GM06990 (cell line): ENCODE results near the gene LPP.

Experiments used
- DNase-seq: peaks from one replicate; pipeline ENCODE4 v3.0.0-alpha.2; 2011; ENCODE audit not compliant: insufficient read length; ENCODE audit errors: extremely low read depth
- H3K27me3 ChIP-seq: replicated peaks from 2 replicates; pipeline ENCODE4 v1.6.0; 2011; ENCODE audit warnings: low read length; ENCODE audit not compliant: control insufficient read depth, insufficient read depth
- H3K36me3 ChIP-seq: 2 replicates; pipeline ENCODE4 v1.5.1; 2011; ENCODE audit warnings: low read length; ENCODE audit not compliant: control insufficient read depth, insufficient read depth
- H3K4me3 ChIP-seq: replicated peaks from 2 replicates; pipeline ENCODE4 v1.5.1; 2011; ENCODE audit warnings: low read depth, mild to moderate bottlenecking, control low read depth, low read length
- CTCF ChIP-seq: IDR thresholded peaks from 2 replicates; pipeline ENCODE4 v1.5.1; 2011; ENCODE audit warnings: low read length, control low read depth, mild to moderate bottlenecking, inconsistent platforms; ENCODE audit not compliant: insufficient read depth, poor library complexity, severe bottlenecking

Gene LPP

GRCh38 chr3:188764609-188765008, 610.7 kb downstream of the LPP start:
- no peaks in the 10 kb centered on the region for H3K36me3 ChIP-seq
- H3K4me3 ChIP-seq, result no peak overlapping the region
- TF ChIP-seq CTCF, result no peak
- no peak for DNase-seq
- H3K27me3 ChIP-seq, result no peaks in the 10 kb centered on the region

- no peaks in the 10 kb centered on the region for H3K36me3 ChIP-seq
- TF ChIP-seq CTCF, result no peak
- no peak for DNase-seq
- no peaks in the 10 kb centered on the region for H3K27me3 ChIP-seq
- H3K4me3 ChIP-seq, result no peak overlapping the region
These were observed 615.9 kb downstream of the LPP start for GRCh38 chr3:188769831-188770230.

GRCh38 chr3:188772886-188773285, 618.9 kb downstream of the LPP start:
- no peak overlapping the region for H3K4me3 ChIP-seq
- DNase-seq, result no peak
- H3K36me3 ChIP-seq, result no peaks in the 10 kb centered on the region
- TF ChIP-seq CTCF, result no peak
- no peaks in the 10 kb centered on the region for H3K27me3 ChIP-seq

GRCh38 chr3:188775412-188775811, 621.5 kb downstream of the LPP start:
- no peak for DNase-seq
- no peak for TF ChIP-seq CTCF
- Histone ChIP-seq H3K36me3 (no peaks in the 10 kb centered on the region), H3K4me3 (no peak overlapping the region), H3K27me3 (no peaks in the 10 kb centered on the region)

GRCh38 chr3:188776447-188776846, 622.5 kb downstream of the LPP start:
- H3K4me3 ChIP-seq, result no peak overlapping the region
- TF ChIP-seq CTCF, result no peak
- no peaks in the 10 kb centered on the region for H3K36me3 ChIP-seq
- DNase-seq, result no peak
- H3K27me3 ChIP-seq, result no peaks in the 10 kb centered on the region
